PFSK-1 (cell line): ENCODE results near the gene PI4KB.

Source experiments
- FOXP2 ChIP-seq: optimal IDR thresholded peaks from 2 replicates; pipeline ENCODE3; 2011; ENCODE audit warnings: borderline replicate concordance, control low read depth, inconsistent platforms; ENCODE audit not compliant: insufficient read depth; ENCODE audit errors: extremely low read length, extremely low read depth
- POLR2AphosphoS5 ChIP-seq: IDR thresholded peaks from 2 replicates; pipeline ENCODE4 v1.6.1; 2012; ENCODE audit warnings: low read depth, mild to moderate bottlenecking, control low read depth, low read length, moderate library complexity
- REST ChIP-seq, 2 experiments: IDR thresholded peaks; 2 replicates each; pipeline versions ENCODE4 v1.6.1 to v1.8.0; 2011 to 2012; ENCODE audit warnings: low read depth in 2 of 2, low read length in 2 of 2, control low read depth in 1 of 2, inconsistent platforms in 1 of 2, mild to moderate bottlenecking in 1 of 2, moderate library complexity in 1 of 2; ENCODE audit not compliant: insufficient read depth in 1 of 2
- SIN3A ChIP-seq: IDR thresholded peaks from 2 replicates; pipeline ENCODE4 v1.6.1; 2012; ENCODE audit warnings: mild to moderate bottlenecking, low read length, moderate library complexity, borderline replicate concordance; ENCODE audit not compliant: insufficient read depth
- TAF1 ChIP-seq: IDR thresholded peaks from 2 replicates; pipeline ENCODE4 v1.6.1; 2012; ENCODE audit warnings: low read length, control low read depth, borderline replicate concordance; ENCODE audit not compliant: insufficient read depth

GRCh38 chr1:151311011-151311410 is 16.2 kb downstream of the PI4KB start:
- TF ChIP-seq POLR2AphosphoS5, result no peak
- TF ChIP-seq SIN3A, result no peak
- TF ChIP-seq TAF1, result no peak
- no peak for TF ChIP-seq REST (IDR thresholded peaks at IDR 0.05; ENCODE audit: insufficient read depth in 1 of 2, low read depth in 2 of 2, low read length in 2 of 2)
- TF ChIP-seq FOXP2, result no peak
